NCI-H128 (cell line): Measurements from ENCODE around the gene CCDC127.
"Not testable (repeated sequence)": the region's sequence is repeated elsewhere in the genome, so short reads cannot be mapped to it uniquely, and the experiment has no call there.

Experiments
- DNase-seq: peaks from one replicate; lab custom pipeline; 2025; ENCODE audit not compliant: unreplicated experiment; lab: John Stamatoyannopoulos, UW

Gene CCDC127

DNA sequence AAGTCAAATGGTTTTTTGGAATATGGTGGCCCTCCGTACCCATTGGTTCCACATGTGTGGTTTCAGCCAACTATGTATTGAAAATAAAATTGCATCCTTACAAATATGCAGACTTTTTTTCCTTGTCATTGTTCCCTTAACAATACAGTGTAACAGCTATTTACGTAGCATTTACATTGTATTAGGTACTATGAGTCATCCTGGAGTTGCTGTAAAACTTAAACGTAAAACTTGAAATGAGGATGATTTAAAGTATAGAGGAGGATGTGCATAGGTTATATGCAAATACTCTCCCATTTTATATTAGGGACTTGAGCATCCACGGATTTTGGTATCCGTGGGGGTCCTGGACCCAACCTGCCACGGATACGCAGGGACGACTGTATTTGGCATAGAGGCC lies 16.5 kb upstream of the CCDC127 start:
- no peak for DNase-seq

DNA sequence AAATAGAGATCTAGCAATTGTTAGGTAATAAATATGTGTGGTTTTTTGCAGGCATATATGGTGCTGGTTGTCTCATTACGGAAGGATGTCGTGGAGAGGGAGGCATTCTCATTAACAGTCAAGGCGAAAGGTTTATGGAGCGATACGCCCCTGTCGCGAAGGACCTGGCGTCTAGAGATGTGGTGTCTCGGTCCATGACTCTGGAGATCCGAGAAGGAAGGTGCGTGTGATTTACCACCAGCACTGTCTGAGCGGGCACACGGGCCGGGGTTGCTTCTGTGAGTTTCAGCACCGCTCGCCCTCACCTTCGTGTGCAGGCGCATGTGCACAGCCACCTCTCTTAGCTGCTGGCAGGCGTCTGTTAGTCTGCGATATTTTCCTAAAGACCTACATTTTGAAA lies 15.5 kb upstream of the CCDC127 start:
- not testable (repeated sequence) for DNase-seq

DNA sequence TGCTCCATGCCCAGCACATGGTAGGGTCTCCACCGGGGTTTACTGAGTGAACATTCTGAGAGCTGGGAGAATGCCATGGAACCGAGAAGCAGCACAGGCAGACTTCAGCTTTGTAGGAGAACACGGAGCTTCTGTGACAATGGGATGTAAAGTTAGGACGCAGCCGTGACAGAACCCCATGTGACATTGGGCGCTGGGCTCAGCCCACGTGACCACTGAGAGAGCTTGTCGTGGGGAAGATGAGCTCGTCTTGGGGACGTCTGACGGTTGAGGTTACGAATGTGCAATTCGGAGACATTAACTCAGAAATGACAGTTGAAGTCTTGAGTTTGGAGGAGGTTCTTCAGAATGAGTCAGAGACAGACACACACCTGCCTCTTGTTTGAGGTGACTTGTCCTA lies 13.7 kb upstream of the CCDC127 start:
- DNase-seq: no peak

DNA sequence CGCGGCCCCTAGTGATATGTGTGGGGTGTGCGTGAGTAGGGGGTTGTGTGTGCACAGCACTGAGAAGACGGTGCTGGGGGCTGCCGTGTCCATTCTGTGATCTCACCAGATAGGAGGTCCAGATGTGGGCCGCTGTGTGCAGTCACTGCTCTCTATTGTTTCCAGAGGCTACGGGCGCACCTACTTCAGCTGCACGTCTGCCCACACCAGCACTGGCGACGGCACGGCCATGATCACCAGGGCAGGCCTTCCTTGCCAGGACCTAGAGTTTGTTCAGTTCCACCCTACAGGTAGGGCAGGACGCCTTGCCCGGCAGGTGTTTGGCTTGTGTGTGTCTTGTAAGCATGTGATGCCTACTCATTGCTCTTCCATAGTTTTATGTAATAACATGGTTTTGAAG lies 12.8 kb upstream of the CCDC127 start:
- DNase-seq: no peak

DNA sequence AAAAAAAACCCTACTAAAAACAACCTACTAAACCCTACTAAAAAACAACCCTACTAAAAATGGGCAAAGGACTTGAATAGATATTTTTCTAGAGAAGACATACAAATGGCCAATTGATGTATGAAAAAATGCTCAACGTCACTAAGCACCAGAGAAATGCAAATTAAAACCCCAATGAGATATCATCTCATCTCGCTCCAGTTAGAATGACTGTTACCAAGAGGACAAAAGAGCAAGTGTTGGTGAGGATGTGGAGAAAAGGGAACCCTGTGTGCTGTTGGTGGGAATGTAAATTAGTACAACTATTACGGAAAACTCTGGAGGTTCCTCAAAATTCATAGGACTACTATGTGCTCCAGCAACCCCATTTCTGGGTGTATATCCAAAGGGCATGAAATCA lies 10.9 kb upstream of the CCDC127 start:
- DNase-seq: no peak

DNA sequence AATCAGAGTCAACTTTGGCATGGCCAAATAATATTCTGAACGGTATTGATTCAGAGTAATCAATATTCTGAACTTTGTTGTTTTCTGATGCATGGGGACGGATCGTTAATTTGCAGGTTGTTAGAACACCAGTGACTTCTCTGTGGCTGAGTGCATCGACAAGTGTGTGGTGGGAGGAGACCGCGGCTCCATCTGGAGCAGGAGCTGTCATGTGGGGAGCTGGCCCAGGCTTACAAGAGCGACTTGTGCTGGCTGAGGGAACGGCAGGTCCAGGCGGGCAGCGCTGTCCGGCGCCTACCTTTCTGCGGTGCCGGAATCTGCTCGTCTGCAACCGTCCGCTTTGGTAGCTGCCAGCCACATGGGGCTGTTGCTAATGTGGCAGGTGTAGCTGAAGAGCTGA lies 9.4 kb upstream of the CCDC127 start:
- not testable (repeated sequence) for DNase-seq

DNA sequence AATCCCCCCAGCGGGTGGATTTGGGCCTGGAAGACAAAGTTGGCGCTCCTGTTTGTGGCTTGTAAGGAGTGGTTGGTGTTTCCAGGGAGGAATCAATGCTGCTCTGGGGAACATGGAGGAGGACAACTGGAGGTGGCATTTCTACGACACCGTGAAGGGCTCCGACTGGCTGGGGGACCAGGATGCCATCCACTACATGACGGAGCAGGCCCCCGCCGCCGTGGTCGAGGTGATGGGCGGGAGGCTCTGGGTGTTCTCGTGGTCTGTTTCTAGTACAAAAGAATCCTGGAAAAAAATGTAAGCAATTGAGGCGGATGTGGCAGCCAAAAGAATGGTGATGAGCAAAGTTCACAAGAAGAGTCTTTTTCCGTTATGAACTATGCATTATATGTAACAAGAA lies 7.4 kb upstream of the CCDC127 start:
- DNase-seq: no peak

DNA sequence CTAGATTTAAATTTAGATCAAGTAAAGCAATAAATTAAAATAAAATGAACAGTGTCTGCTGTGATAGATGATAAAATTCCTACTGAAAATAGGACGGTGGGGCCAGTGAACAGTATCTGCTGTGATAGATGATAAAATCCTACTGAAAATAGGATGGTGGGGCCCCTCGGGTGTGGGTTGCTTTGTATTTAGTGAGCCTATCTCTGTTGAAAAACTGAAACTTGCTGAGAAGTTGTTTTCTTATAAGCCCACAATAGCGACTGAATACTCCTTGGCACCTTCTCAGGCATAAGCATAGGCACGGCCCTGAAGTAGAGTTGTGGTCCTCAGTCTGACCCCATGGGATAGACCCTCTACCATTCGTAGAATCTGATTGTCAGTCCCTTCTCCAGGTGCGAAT lies 5.8 kb upstream of the CCDC127 start:
- no peak for DNase-seq

DNA sequence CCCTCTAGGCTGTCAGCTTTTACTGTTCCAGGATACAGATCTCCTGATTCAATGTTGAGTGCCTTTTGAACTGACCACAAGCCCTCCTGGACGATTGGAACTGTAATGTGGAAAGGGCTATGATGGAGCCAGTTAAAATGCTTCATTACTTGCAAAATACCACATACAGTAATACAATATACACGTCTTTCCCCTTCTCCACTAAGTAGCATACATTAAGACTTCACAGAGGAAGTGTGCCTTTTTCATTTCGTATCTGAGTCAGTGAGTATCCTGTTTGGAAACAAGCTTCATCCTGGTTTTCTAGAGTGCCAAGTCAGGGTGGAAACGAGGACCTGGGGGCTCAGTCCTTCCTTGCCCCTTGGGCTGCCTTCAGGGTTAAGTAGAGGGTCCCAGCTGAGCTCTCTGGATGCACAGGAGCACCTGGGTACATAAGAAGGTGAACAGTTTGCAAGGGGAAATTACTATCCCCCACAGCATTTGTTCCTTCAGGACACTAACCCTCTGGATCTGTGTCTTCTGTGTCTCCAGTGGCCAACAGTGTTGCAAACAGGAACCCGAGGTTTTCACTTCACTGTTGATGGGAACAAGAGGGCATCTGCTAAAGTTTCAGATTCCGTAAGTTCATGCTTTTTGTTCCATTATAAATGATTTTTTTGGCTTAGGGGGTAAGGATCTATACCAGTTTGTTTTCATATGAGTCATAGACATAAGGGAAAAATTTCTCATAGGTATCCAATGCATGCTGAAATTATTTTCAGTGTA lies 5.2 kb upstream of the CCDC127 start:
- not testable (repeated sequence) for DNase-seq

DNA sequence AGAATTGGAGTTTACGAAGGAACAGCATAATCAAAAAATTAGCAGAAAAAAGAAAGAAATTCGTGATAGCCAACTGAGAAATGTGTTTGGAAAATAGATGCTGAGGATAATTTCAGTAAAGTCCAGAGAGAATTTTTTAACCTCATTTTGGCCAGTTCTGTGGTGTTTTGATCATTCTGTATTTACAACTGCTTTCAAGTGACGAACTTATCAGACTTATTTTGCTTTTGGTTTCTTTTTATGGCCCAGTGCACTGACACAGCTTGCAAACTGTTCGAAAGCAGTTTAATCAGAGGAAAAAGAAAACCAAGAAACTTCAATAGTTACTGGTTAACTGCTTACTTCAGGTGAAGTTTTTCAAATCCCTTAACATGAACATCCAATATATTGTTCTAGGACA lies 2.0 kb upstream of the CCDC127 start:
- DNase-seq: no peak

DNA sequence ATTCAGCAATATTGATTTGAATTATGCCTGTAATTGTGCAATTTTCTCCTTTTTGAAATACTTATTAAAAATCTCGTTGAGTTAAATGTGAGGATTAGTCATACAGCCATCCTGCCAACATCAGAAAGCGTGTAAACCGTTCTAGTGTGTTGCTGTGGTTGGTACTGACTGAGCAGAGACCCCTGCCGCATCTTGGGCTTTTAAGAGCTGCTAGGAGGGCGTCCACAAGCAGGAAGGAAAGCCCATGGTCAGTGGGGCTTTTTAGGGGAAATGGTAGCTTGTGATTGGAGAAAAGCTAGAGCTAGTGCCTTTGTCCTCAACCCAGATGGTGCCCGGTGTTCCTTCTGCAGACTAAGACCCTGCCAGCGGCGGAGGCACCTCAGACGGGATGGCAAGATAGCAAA lies 1.5 kb upstream of the CCDC127 start:
- no peak for DNase-seq

DNA sequence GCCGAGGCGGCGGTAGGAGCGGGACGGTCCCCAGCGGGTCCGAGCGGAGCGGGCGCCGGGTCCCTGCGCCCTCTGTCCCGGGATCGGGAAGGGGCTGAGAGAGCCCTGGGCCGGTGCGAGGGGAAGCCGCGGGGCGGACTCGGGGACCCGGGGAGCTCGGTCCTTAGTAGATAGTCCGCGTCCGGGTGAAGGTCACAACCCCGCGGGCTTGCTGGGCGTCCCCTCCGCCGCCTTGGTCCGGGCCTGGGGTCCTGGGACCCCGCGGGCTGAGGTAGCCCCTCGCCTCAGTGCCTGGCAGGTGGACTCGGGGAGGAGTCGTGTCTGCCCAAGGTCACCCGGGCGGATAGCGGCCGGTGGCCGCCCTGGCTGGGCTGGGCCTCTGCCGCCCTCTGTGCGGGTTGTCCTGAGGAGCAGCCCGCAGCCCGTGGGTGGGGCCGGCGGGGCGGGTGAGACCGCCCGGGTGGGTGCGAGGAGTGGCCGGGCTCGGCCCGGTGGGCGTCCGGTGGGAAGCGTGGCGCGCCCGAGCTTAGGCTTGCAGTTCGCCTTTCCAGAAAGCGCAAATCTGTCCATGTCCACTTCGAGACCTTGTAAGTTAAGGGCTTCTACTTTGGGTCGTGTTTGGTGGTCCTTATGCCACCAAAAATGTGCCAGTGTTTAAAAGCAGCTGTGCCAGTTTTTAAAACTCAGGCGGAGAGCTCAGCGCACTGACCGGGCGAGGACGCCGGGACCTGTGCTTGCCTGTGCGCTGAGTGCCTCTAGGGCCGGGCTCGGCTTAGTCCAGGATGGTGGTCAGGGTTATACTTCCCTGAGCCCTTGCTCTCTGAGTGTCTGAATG lies 721 bp upstream of the CCDC127 start:
- peak; percentile 16 for DNase-seq

DNA sequence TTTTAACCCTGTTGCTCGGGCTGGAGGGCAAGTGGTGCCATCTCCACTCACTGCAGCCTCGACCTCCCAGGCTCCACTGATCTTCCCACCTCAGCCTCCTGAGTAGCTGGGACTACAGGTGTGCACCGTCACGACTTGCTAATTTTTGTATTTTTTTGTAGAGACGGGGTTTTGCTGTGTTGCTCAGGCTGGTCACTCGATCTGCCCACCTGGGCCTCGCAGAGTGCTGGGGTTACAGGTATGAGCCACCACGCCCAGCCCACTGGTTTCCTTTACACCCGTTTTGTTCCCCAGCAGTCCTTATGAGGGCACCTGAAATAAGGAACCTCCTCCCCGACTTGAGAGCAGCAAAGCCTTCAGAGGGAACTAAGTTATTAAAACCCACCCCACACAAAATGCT lies 1.9 kb downstream of the CCDC127 start:
- not testable (repeated sequence) for DNase-seq

DNA sequence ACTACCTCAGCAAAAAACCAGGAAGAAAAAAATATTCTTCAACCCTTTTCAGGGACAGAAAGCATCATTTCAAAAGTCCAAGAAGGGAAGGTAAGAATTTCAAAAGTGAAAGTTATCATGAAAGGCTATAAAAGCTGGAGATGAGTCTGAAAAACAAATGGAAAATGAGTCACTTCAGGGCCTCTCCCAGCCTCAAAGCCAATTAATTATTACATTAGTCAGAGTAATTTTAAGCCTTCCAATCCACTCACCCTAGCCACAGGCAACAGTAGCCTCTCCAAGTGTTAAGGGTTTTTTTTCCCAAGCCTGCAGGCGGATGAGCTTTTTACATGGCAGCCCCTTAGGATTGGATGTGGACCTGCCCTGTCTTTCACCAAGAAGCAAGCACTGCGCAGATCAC lies 2.7 kb downstream of the CCDC127 start:
- not testable (repeated sequence) for DNase-seq

DNA sequence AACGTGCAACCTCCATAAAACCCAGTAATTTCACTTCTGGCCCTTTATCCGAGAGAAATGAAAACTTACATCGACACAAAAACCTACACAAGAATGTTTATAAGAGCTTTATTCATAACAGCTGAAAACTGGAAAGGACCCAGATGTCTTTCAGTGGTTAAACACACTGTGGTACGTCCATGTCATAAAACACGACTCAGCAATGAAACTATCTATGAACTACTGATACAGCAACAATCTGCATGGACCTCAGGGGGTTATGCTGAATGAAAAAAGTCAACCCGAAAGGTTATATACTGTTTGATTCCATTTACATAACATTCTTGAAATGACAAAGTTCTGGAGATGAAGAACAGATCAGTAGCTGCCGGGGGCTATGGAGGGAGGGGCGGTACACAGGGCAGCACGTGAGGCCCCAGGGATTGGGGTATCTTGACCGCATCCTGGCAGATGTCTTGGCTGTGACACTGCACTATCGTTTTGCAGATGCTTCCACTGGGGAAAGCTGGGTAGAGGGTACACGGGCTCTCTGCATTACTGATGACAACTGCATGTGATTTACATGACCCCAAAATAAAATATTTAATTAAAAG lies 4.1 kb downstream of the CCDC127 start:
- no peak for DNase-seq

DNA sequence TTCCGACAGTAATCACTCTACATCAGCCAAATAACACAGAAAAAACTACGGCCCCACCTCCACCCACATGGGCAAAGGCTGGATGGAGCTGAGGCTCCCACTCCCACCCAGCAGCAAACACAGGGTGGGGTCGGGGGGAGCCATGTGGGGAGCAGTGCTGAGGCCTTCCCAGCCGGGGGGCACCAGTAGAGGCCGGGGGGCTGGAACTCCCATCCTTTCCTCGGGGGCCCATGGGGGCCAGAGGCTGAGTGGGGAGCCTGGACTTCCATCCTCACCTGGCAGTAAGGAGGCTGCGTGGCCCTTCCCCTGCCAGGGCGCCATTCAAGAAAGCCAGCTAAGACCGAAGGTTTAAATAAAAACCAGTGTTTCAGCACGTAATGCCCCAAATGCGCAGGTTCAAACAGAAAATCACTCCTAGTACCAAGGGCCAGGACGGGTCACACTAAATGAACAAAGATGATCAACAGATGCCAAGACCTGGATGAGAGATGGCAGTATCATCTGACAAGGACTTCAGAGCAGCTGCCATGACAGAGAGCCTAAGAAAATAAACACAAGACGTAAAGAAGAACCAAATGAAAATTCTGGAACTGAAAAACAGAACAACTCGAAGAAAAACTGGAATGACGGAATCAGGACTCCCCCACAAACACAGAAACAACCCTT lies 9.4 kb downstream of the CCDC127 start:
- DNase-seq: no peak

DNA sequence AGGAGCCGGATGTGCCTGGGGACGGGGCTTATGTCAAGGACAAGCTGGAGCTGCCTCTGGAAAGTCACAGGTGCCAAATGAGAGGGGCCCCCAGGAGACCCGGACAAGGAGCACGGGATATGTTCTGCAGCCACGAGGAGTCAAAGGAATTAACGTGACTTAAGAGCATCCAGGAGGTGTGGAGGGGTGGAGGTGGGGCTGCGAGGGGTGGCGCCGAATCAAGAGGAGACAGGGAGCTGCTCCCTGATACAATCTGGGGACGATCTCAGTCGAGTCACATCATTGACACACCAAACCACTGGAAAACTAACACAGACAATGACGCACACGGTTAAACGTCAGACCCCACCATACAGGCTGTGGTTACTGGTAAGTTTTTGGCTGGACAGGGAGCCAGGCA lies 10.4 kb downstream of the CCDC127 start:
- no peak for DNase-seq

DNA sequence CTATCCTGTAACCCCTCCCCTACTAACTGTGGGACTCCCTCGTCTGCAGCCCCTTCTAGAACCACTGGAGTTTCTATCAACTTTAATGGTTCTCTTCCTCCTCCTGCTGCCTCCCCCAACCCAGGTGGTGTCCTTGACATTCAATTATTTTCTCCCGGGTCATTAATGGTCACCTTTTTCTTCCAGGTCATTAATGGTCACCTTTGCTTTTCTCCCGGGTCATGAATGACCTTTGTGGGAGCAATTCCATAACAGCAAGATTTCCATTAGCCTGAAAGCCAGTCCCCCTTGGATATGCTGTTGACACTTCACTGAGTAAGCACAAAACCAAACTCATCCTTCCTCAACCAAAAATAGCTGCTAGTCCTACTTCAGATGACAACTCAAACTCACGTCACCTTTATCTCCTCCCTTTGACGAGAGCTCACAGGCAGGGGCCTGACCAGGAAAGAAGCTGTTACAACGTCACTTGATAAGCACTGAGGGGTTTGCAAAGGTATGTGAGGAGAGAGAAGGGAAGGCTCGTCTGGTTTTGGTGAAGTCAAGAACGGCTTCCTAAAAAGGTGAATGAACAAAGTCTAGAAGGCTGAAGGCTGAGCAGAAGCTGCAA lies 10.9 kb downstream of the CCDC127 start:
- no peak for DNase-seq

DNA sequence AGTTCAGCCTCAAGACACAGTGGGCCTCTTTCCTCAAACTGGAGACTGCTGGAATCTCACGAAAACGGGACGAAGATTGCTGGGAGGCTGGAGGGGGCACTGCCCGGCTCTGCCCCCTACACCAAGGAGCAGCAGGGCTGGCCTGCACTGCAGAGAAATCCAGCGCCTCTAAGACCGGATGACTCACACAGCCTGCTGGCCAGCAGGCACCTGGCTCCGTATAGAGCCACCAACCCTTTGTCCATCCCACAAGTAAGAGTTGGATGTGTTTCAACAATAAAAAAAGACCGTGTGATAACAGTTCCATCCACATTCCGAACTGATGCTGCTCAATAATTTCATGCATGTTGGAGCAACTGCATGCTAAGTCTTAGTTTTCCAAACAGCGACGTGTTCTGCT lies 11.5 kb downstream of the CCDC127 start:
- no peak for DNase-seq

DNA sequence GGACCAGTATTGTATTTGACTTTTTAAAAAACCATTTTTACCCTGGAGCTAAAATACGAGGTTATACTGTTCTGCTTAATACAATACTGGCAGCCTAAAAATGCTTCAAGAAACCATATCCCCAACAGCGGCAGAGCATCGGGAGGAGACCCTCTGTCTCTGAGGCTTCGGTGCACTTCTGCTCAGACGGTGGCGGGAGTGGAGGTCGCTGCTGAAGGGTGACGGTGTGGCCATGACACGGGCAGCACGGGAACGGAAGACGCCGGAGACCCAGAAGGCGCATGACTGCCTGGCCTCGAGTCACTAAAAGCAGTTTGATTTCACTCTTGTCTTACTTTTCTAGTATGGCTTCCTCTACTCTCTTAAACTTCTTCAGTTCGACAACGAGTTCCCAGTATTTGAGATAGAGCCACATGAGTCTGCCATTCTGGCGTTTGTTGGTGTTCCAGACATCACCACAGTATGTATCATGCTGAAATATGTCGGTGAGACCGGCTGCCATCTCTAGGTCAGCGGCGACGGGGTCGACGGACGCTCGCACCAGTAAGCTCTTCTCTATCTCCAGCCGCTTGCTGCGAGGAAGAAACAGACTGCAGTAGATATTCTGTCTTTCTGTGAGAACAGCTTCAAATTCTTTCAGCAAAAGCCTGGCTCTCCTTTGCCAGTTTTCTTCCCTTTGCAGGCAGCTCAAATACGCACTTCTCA lies 12.8 kb downstream of the CCDC127 start:
- DNase-seq: no peak

DNA sequence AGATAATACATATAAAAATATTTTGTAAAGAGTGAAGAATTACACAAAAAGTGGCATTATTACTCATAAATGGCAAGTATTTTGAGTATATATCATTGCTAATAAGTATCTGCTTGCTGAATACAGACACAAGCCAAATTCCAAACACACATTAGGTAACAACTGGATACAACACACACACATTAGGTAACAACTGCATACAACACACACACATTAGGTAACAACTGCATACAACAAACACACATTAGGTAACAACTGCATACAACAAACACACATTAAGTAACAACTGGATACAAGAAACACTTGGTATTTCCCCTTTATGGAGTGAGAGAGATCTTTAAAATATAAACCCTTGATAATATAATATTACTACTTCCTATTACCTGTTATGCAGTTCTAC lies 13.5 kb downstream of the CCDC127 start:
- no peak for DNase-seq
